GDM1 (cell line): ENCODE data around the gene HOXB5.

Source experiments
- DNase-seq: peaks from one replicate; lab custom pipeline; 2025; lab: John Stamatoyannopoulos, UW

The HOXB5 gene

DNA sequence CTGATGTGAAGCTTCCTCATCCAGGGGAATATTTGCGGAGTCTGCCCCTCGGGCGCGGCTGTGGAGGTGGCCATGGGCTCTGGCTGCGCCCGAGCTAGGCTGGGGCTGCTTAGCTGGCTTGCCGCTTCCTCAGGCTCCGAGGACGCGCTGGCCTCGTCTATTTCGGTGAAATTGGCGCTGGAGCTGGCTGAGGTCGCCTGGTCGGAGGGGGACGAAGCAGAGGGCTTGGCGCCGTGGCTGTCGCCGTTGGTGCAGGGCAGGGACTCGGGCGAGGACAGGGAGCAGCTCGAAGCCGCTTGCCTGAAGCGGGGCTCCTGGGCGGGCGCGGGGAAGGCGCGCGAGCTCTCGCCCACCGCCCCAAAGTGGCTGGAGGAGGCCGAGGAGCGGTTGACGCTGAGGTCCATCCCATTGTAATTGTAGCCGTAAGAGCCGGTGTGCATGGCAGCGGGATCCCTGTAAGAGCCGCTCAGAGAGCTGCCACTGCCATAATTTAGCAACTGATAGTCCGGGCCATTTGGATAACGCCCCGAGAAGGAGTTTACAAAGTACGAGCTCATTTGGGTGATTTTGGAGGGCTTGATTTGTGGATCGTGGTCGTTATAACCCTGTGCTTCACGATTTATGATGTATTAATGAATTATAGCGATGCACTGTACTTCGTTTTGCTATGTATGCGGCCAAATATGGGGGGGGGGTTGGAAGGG lies at the start of gene HOXB5:
Gene HOXB5, minus strand, starts transcription at position 654 of the 704 bp plus-strand sequence. Its CDS starts 97 bp downstream, at position 557.
- DNase-seq: no peak

- DNase-seq: no peak
Measured at GRCh38 chr17:48642843-48643696, 49.5 kb upstream of the HOXB5 start.

GRCh38 chr17:48642059-48642842 lies 48.7 kb upstream of the HOXB5 start:
- no peak for DNase-seq

- DNase-seq: no peak
Measured at GRCh38 chr17:48641541-48642058, 48.0 kb upstream of the HOXB5 start.

DNA sequence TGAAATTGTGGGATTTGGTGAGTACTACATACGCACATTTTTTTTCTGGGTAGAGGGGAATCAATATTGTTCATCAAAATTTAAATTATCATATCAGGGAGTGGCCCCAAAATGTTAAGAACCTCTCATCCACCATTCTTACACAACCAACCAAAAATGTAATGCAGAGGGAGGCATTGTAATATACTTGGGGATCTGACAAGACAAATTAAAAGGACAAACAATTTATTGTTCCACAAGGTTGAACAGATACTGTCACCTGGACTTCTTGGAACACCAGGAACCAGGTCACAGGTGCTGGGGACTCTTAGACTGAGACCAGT lies 47.2 kb upstream of the HOXB5 start:
- no peak for DNase-seq

GRCh38 chr17:48639982-48640857 lies 46.6 kb upstream of the HOXB5 start:
- no peak for DNase-seq

GRCh38 chr17:48639136-48639535 lies 45.6 kb upstream of the HOXB5 start:
- DNase-seq: no peak

GRCh38 chr17:48637323-48638260 lies 44.0 kb upstream of the HOXB5 start:
- no peak for DNase-seq

GRCh38 chr17:48636177-48637018 lies 42.8 kb upstream of the HOXB5 start:
- peak; percentile 23 for DNase-seq

DNA sequence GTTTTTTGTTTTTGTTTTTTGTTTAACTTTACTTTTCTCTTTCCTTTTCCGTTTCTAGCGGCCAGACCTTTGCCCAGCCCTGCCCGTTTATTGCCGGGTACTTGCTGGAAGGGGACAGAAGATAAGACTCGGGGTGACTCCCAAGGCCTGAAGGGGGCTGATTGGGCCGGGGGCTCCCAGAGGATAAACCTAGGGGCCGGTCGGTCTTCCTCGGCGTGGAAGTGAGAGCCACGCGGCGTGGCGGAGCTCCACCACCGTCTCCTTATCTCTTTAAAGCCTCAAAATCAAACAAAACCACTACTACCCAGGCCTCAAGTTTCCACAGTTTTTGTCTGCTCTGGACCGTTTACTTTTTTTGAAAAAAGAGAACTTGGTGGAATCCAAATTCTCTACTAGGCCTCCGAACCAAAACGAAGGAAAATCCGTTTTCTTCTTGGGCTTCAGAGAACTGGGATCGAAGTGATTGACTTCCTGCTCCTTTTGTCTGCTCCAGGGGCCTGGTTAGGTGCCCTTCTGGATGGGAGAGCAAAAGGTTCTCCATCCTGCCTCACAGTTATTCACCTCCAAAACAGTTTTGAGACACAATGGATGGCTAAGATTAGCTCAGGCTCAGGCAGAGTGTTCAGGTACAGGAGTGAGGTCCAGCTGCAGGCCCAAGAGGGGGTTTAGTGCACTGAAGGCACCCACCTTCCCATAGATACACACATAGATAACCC lies 41.1 kb upstream of the HOXB5 start:
- no peak for DNase-seq

DNA sequence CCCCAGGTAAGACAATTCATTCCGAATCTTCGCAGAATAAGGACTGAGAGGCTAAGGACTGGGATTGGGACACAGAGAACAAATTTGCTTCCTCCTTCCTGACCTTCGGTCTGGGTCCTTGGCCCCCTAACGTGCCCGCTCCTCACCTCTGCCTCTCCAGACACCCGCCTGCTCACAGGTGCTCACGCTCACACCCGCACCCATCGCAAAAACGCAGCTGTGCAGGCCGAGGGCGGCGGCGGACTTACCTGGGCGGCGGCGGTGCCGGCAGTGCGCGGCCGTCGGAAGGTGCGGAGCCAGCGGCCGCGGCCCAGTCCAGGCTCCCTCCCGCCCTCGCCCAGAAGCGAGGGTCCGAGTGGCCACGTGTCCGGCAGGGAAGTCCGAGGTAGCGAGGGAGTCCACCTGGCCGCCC lies 39.7 kb upstream of the HOXB5 start:
- DNase-seq: no peak

DNA sequence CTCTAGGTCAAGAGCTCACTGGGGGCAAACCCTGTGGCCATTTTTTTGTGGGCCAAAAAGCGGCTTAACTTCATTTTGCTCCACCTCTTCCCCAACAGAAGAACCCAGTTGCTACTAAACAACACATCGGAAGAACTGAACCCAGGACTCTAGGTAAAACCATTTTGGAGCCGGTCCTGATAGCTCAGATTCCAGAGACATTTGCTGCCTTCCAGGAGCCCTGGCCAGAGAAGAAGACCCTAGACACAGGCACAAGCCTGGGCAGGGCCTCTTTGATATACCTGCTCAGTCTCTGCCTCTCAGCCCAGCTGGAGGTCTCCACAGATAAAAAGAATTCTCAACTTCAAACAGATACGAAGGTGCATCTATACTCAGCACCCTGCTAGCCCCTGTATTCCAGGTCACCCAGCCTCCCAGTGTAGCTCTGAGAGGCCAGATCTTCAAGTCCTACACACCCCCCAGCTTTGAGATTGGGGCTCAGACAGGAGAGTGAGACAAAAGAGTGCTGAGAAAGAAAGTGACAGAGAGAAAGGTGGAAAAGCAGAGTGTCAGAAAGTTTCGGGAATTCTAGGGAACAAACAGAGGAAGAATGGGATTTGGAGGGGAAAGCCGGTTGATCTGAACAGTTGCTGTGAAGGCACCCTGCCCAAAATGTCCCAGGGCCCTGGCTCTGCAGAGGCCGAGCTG lies 39.1 kb upstream of the HOXB5 start:
- no peak for DNase-seq

- DNase-seq: no peak
Measured at GRCh38 chr17:48631693-48632578, 38.4 kb upstream of the HOXB5 start.

- DNase-seq: no peak
Measured at GRCh38 chr17:48630925-48631692, 37.5 kb upstream of the HOXB5 start.

DNA sequence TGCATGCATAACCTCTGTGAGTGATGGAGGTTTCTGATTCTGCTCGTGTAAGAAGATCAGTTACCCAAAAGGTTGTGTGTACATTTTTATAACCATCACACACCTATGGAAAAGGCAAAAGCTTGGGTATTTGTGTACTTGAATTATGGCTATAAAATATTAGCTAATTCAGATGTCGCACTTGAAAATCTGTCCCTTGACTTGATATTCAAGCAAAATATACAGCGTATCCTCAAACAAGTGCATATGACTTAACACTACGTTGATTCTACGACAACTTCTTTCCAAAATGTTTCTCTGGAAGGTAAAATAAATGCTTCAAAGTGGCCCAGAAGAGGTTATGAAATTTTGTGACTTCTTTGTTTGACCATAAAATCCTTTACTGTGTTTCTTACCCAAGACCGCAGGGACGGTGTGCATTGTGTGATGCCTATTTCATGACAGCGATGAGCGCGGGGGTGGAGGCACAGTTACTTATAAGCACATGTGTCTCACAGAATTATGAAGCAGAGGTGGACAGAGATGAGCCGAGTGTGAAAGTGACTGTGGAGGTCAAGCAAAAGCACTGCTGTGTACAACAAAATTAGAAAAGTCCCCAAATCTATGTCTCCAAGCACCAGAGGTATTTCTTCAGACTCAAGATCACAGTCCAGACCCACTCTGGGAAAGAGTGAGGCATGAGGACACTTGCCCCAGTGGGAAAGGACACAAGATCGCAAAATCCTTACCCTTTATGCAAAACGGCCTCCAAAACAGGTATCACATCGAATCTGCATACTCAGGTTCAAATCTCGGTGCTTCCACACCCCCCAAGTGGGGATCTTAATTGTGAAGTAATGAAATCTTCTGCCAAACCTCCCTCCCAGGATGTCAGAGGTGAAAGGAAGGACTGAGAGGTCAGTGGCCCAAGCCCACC lies 36.7 kb upstream of the HOXB5 start:
- DNase-seq: no peak
